ENCODE results near the gene KCNJ6.
"Not testable (repeated sequence)": the region's sequence is repeated elsewhere in the genome, so short reads cannot be mapped to it uniquely, and the experiment has no call there.

KCNJ6 gene

GRCh38 chr21:37734846-37735245 lies 181.4 kb downstream of the KCNJ6 start:
- DNase-seq (ENCODE audit: low spot score), result no peak

DNA sequence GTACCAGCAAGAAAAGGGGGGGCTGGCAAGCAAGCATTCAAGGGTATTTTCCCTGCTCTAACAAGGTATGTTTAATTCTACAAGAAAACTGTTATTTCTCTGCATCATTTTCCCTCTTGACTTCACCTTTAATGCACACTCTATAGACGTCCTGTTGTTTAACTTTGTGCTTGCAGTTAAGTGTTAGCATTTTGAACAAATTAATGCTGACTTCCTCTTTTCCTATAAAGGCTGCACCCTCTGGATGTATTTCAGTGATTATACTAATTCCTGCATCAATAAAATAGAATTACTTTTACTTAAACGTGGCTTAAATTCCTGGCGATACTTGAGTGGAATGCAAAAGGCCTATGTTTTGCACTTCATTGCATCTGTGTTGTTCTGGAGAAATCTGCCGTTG lies 183.3 kb downstream of the KCNJ6 start:
- no peak for DNase-seq (ENCODE audit: low spot score)

DNA sequence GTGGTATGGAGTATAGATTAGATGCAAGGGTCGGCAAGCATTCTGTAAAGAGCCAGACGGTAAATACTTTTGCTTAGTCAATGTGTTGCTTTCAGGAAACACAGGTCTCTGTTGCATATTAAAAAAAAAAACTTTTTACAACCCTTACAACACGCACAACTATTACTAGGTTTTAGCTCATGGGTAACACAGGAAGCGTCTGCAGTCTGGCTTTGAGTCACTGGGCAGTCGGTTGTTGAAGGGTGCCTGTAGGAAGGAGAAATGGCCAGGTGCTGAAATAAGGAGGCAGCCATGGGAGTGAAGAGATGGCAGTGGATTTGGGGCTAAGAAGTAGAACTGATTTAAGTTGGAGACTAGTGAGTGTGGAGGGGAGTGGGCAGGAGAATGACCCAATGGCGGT lies 192.1 kb downstream of the KCNJ6 start:
- DNase-seq (ENCODE audit: low spot score), result no peak

- DNase-seq (ENCODE audit: low spot score), result no peak
Observed at GRCh38 chr21:37717534-37717933, 198.7 kb downstream of the KCNJ6 start.

DNA sequence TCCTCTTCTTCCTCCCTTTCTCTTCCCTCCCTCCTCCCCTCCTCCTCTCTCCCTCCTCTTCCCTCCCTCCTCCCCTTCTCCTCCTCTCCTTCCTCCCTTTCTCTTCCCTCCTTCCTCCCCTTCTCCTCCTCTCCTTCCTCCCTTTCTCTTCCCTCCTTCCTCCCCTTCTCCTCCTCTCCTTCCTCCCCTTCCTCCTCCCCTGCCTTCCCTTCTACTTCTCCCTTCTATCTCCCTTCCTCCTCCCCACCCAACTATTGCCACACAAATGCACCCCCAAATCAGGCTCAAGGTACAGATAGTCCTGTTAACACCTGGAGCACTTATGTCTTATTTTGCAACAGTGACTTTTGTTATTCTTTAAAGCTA lies 203.7 kb downstream of the KCNJ6 start:
- not testable (repeated sequence) for DNase-seq (ENCODE audit: low spot score)

- peak; percentile 24 for DNase-seq (ENCODE audit: low spot score)
Observed at GRCh38 chr21:37711836-37712568, 204.3 kb downstream of the KCNJ6 start.

DNA sequence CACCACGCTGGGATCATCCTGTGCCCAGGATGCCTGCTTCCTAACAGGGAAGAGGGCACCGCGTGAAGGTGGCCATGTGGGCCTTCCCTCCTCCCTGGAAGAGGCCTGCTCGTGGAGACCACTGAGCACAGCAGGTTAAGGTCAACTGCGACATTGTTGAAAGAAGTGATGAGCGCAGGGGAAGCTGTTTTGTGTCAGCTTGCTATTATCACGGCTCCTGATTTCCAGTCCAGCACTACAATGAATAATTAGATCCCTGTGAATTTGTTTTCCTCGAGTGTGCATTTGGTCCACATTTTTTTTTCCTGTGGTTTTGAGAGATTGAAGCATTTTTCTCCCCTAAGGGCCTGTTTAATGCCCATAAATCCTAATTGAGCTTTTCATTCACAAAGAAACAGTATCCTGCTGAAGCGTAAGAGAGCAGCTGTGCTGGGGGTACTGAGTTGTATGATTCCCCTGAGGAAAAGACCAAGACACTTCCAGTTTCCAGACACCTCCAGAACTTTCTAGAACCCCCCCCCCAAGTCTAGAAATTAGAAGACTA lies 204.9 kb downstream of the KCNJ6 start:
- DNase-seq (ENCODE audit: low spot score), result no peak

DNA sequence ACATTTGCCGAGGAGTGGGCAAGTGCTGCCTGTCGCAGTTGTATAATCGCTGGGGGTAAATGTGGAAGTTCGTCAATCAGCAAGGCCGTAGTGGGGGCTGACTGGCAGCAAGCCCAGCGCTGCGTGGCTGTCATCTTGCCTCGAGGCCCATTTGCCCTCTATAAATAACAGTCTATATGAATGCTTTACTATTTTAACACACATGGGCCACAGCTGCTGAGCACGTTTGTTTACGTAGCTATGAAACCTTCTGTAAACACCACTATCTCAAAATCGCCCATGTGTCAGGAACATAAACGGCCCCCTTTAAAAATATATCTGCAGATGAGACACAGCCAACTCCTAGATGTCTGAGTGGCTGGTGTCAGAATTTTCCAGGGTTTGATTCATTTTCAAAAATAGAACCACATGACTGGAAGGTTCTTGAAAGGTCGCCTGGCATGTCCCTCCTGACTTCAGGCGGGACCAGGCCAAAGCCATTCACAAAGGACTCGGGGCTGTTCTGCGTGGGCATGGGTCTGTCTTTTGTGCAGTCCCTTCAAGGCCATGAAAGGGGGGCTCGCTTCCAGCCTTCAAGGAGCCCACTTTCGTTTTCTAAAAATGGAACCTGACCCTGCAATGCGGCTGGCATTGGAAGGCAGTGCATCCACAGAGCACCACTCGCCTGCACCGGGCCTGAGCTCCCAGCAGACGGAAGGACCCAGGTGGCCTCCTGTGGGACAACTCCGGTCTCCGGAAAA lies 205.5 kb downstream of the KCNJ6 start:
- no peak for DNase-seq (ENCODE audit: low spot score)

GRCh38 chr21:37704751-37705150 lies 211.5 kb downstream of the KCNJ6 start:
- DNase-seq (ENCODE audit: low spot score), result no peak

DNA sequence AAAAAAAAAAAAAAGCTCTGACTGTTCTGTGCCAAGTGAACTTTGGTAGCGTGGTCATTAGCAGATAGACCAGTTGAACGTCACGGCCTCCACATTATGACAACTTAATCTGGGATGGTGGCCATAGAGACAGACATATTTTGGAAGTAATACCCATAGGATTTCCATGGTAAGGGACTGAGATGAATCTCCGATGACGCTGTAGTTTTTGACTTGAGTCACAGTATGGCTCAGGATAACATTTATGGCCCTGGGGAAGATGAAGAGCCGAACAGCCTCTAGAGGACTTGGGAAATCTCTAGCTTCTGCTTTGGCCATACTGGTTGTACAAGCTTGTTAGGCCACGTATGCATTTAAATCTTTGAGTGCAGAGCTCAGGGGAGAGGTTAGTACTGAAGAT lies 214.0 kb downstream of the KCNJ6 start:
- no peak for DNase-seq (ENCODE audit: low spot score)

- DNase-seq (ENCODE audit: low spot score), result peak; percentile 48
Observed at GRCh38 chr21:37700641-37701202, 215.5 kb downstream of the KCNJ6 start.

- DNase-seq (ENCODE audit: low spot score), result no peak
Observed at GRCh38 chr21:37699024-37699775, 217.1 kb downstream of the KCNJ6 start.

DNA sequence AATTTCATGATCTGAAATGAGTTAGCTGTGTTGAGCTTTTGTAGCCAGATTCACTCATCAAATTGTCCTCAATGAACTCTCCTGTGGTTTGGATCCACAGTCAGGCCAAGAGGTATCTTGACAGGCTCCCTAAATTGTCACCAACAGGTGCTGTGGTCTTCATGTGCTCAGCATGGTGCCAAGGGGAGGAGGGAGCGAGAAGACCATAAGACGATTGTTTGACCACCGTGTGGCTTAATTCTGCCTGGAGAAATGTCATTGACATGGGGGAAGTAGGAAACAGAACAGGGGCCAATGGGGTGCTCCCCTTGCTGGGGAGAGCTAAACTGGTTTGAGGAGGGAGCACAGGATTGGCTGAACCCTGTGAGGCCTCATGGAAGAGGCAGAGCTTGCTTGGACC lies 219.3 kb downstream of the KCNJ6 start:
- DNase-seq (ENCODE audit: low spot score), result no peak

DNA sequence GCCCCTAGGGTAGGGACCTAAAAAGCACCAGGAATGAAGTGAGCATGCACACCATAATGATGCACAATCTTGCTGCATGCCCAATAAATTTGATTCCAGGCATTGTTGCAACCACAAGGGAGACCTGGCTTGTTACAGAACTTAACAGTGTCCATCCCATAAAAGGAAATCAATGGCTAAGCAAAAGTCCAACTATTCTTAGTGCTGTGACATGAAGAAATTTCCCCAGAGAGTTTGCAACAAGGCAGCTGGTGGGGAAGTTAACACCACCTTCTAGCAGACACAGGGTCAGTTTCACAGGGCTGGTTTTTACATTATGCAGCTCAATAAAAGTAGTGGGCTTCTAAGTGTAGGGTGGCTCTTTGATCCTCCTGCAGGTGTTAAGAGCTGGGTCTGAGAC lies 221.1 kb downstream of the KCNJ6 start:
- DNase-seq (ENCODE audit: low spot score), result no peak

GRCh38 chr21:37688952-37689659 lies 227.2 kb downstream of the KCNJ6 start:
- DNase-seq (ENCODE audit: low spot score), result no peak

DNA sequence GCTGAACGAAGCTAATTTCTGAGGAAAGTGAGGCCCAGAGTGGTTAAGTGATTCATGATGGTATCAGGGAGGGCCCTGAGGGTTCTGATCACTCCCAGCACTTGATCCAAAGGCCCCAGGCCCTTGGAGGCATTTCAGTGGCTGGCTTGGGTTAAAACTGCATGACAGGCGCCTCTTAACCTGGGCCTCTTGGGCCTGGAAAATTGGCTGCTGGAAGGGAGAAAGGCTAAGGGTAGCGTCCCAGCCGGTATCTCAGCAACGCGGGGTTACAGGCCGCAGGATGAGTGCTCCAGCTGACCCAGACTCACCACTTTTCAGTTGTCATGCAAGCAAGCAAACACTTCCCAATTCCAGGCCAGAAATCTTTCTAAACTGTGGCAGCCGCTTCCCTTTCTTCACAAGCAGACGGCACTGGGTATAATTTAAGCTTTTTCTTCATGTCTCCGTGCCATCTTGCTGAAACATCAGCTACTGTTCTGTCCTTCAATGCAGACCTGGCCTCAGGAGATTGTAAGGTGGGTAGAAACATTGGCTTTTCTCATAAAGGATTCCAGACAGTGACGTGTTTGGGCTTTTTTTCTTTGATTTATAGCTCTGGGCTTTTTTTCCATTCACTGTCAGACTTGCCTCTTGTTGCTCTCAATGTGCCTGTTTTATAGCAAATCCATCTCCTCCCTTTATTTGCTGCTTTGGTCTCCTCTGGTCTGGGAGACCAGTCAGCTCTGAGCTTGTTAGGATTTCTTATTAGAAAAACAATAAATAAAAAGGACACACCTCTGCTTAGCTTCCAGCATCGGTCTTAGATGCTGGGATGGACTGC lies 229.1 kb downstream of the KCNJ6 start:
- DNase-seq (ENCODE audit: low spot score), result no peak

DNA sequence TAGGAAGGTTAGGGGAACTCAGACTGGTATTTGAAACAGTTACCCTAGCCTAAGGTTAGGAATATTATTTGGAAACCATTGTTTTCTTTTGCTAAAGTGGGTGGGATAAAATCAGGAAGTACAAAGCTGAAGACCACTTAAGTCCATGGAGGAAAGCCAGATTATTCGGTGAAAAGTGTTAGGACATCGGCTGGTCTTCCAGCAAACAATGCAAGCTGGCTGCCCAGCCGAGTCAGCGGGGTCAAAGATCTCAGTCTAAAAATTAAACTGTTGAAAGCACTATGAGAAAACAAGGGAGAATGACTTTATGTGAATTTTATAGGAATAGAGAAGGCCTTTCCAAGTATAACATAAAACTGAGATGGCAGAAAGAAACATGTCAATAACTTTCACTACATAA lies 231.7 kb downstream of the KCNJ6 start:
- no peak for DNase-seq (ENCODE audit: low spot score)

DNA sequence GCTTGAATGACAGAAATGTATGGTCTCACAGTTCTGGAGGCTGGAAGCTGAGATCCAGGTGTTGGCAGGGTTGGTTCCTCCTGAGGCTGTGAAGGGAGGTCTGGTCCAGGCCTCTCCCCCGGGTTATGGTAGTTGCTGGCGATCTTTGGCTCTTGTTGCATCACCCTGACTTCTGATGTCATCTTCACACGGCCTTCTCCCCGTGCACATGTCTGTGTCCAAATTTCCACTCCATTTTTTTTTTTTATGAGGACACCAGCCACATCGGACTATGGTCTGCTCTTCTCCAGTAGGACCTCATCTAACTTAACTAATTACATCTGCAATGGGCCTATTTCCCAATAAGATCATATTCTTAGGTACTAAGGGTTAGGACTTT lies 232.2 kb downstream of the KCNJ6 start:
- no peak for DNase-seq (ENCODE audit: low spot score)

GRCh38 chr21:37683396-37684114 lies 232.7 kb downstream of the KCNJ6 start:
- DNase-seq (ENCODE audit: low spot score), result no peak

- DNase-seq (ENCODE audit: low spot score), result no peak
Observed at GRCh38 chr21:37682966-37683365, 233.3 kb downstream of the KCNJ6 start.

Data from globus pallidus (tissue), 1 donor.